Glutamatergic neuron (in vitro differentiated cells): Measurements from ENCODE around the gene PLAGL1. TPM values are rescaled to one million over a fixed set of nuclear protein-coding genes. Genes with fewer than 3 reads are reported as not detected.

Experiments used
- DNase-seq: peaks from one replicate; pipeline ENCODE4 v3.0.0; 2022
- H3K27ac Mint-ChIP-seq: one replicate; pipeline ENCODE4 v1.8.0; 2020; ENCODE audit warnings: mild to moderate bottlenecking, mixed read lengths, inconsistent platforms; ENCODE audit not compliant: unreplicated experiment
- H3K27me3 Mint-ChIP-seq: one replicate; pipeline ENCODE4 v1.8.0; 2020; ENCODE audit warnings: mild to moderate bottlenecking, moderate library complexity, mixed read lengths, inconsistent platforms; ENCODE audit not compliant: unreplicated experiment
- H3K36me3 Mint-ChIP-seq: one replicate; pipeline ENCODE4 v1.8.0; 2020; ENCODE audit warnings: mild to moderate bottlenecking, mixed read lengths, inconsistent platforms; ENCODE audit not compliant: unreplicated experiment
- H3K4me1 Mint-ChIP-seq: one replicate; pipeline ENCODE4 v1.8.0; 2020; ENCODE audit warnings: mild to moderate bottlenecking, low read depth, mixed read lengths, inconsistent platforms; ENCODE audit not compliant: unreplicated experiment
- H3K4me3 Mint-ChIP-seq: one replicate; pipeline ENCODE4 v1.8.0; 2020; ENCODE audit warnings: mild to moderate bottlenecking, mixed read lengths, inconsistent platforms; ENCODE audit not compliant: unreplicated experiment
- H3K9me3 Mint-ChIP-seq: one replicate; pipeline ENCODE4 v1.8.0; 2020; ENCODE audit warnings: mild to moderate bottlenecking, moderate library complexity, mixed read lengths, inconsistent platforms; ENCODE audit not compliant: unreplicated experiment
- total RNA-seq: library from RNA; stranded (reverse); fragmentation: NEBNext Ultra II Directional; extraction: Animal tissue kit (Norgen Biotek cat#: 25700); gene quantifications from one replicate; pipeline ENCODE4 v1.2.1, GENCODE V29; 2021; ENCODE audit not compliant: unreplicated experiment
- TF ChIP-seq, protein P1 (sequence below): fragments of 200-600 bp; sonication (generic); IDR thresholded peaks from one replicate; pipeline ENCODE4 v1.5.0; 2021; ENCODE audit not compliant: partially characterized antibody, unreplicated experiment

Gene PLAGL1
- total RNA-seq, 1 donor from 2014 or later = 0.69 TPM

- TF ChIP-seq, protein P1, sequence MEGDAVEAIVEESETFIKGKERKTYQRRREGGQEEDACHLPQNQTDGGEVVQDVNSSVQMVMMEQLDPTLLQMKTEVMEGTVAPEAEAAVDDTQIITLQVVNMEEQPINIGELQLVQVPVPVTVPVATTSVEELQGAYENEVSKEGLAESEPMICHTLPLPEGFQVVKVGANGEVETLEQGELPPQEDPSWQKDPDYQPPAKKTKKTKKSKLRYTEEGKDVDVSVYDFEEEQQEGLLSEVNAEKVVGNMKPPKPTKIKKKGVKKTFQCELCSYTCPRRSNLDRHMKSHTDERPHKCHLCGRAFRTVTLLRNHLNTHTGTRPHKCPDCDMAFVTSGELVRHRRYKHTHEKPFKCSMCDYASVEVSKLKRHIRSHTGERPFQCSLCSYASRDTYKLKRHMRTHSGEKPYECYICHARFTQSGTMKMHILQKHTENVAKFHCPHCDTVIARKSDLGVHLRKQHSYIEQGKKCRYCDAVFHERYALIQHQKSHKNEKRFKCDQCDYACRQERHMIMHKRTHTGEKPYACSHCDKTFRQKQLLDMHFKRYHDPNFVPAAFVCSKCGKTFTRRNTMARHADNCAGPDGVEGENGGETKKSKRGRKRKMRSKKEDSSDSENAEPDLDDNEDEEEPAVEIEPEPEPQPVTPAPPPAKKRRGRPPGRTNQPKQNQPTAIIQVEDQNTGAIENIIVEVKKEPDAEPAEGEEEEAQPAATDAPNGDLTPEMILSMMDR = no peak
- Mint-ChIP-seq H3K36me3 (no peaks in the 10 kb centered on the region), H3K9me3 (no peaks in the 10 kb centered on the region), H3K4me1 (no peaks in the 10 kb centered on the region), H3K4me3 (no peak overlapping the region), H3K27ac (no peak overlapping the region), H3K27me3 (peaks cover 2% of the 10 kb centered on the region)
- DNase-seq = no peak
Observed at GRCh38 chr6:143948208-143948607, 59.9 kb downstream of the PLAGL1 start.

DNA sequence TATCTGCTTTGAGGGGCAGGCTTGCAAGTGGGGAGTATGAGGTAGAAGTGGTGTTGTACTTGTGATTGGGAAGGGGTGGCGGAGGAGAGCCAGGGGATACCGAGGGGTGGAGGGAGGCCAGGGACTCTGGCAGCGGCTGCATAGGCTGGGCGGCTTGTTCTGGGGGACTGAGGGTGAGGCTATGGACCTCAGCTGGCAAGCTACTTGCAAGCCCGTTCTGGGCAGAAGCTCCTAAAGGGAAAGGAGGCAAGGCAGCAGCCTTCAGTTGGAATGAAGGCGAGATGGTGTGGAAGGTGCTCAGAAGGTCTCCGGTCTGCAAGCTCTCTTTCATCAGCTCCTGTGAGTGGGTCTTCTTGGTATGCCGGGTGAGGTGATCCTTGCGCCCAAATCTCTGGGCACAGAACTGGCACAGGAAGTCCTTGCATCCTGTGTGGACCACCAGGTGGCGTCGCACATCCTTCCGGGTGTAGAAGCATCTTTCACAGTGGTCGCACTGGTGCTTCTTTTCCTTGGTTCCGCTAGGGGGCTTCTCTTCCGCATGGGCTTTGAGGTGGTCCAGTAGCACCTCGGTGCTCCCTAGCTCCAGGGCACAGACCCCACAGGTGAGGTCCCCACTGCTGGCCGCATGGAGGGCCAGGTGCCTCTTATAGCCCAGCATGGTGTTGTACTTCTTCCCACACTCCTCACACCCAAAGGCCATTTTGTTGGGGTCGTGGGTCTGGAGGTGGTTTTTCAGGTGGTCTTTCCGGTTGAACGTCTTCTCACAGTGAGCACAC, 66.0 kb downstream of the PLAGL1 start:
- H3K4me3 Mint-ChIP-seq = no peak overlapping the region
- TF ChIP-seq, protein P1 = peak; percentile 87
- H3K36me3 Mint-ChIP-seq = no peaks in the 10 kb centered on the region
- peak; percentile 83 for DNase-seq
- H3K27me3 Mint-ChIP-seq = peaks cover 4% of the 10 kb centered on the region
- H3K4me1 Mint-ChIP-seq = no peaks in the 10 kb centered on the region
- H3K27ac Mint-ChIP-seq = no peak overlapping the region
- no peaks in the 10 kb centered on the region for H3K9me3 Mint-ChIP-seq

GRCh38 chr6:143940011-143940597, 68.0 kb downstream of the PLAGL1 start:
- Mint-ChIP-seq H3K9me3 (no peaks in the 10 kb centered on the region), H3K4me3 (no peak overlapping the region), H3K36me3 (no peaks in the 10 kb centered on the region), H3K4me1 (no peaks in the 10 kb centered on the region), H3K27ac (no peak overlapping the region), H3K27me3 (peaks cover 4% of the 10 kb centered on the region)
- TF ChIP-seq, protein P1 = peak; percentile 73
- peak; percentile 50 for DNase-seq

- Mint-ChIP-seq H3K9me3 (no peaks in the 10 kb centered on the region), H3K4me3 (no peak overlapping the region), H3K4me1 (no peaks in the 10 kb centered on the region), H3K27me3 (peaks cover 4% of the 10 kb centered on the region), H3K27ac (no peak overlapping the region), H3K36me3 (no peaks in the 10 kb centered on the region)
- DNase-seq = no peak
- TF ChIP-seq, protein P1 = no peak
Observed at GRCh38 chr6:143939364-143939763, 68.7 kb downstream of the PLAGL1 start.

DNA sequence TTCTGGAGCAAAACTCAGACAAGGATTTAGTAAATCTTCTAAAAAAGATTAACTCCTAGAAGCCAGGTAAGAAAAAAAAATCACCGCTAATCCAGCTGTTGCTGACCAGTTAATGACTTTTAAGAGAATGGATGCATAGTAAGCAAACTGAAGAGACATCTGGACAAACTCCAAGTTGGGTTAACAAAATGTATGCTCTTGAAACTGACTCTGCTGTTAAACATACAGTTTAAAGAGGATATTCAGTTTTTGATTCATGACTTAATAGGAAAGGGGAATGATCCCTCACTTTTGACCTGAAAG, 70.4 kb downstream of the PLAGL1 start:
- no peak for DNase-seq
- no peak overlapping the region for H3K4me3 Mint-ChIP-seq
- no peak overlapping the region for H3K27ac Mint-ChIP-seq
- H3K27me3 Mint-ChIP-seq = peaks cover 3% of the 10 kb centered on the region
- H3K36me3 Mint-ChIP-seq = no peaks in the 10 kb centered on the region
- TF ChIP-seq, protein P1 = no peak
- H3K9me3 Mint-ChIP-seq = no peaks in the 10 kb centered on the region
- no peaks in the 10 kb centered on the region for H3K4me1 Mint-ChIP-seq
